Endothelial cell of umbilical vein (primary cell): ENCODE data around the gene DGCR2.

Experiments
- CTCF ChIP-seq, 2 donors: IDR thresholded peaks; 1 replicate in 1 of 2; 2 replicates in 1 of 2; pipeline ENCODE4 v1.5.1; 2011; ENCODE audit warnings: low read length in 2 of 2, mild to moderate bottlenecking in 2 of 2, moderate library complexity in 2 of 2, control low read depth in 1 of 2, inconsistent platforms in 1 of 2, low read depth in 1 of 2; ENCODE audit not compliant: insufficient read depth in 1 of 2; ENCODE audit errors: extremely low read depth in 1 of 2
- EZH2 ChIP-seq: IDR thresholded peaks from 2 replicates; pipeline ENCODE4 v1.6.1; 2012; ENCODE audit warnings: borderline replicate concordance, low read depth, mild to moderate bottlenecking, moderate library complexity, low read length, inconsistent platforms; ENCODE audit not compliant: severe bottlenecking
- GATA2 ChIP-seq: IDR thresholded peaks from 2 replicates; pipeline ENCODE4 v1.7.0; 2011; ENCODE audit warnings: low read depth, mild to moderate bottlenecking, moderate library complexity, mixed read lengths, low read length; ENCODE audit not compliant: insufficient read length, insufficient read depth
- MAX ChIP-seq: IDR thresholded peaks from 2 replicates; pipeline ENCODE4 v1.6.1; 2011; ENCODE audit not compliant: insufficient read depth, insufficient read length
- POLR2AphosphoS5 ChIP-seq: IDR thresholded peaks from 2 replicates; pipeline ENCODE4 v1.6.1; 2012; ENCODE audit warnings: low read depth, mild to moderate bottlenecking, control low read depth, low read length, moderate library complexity; ENCODE audit not compliant: insufficient read depth

GRCh38 chr22:19132153-19132552 is 9.9 kb upstream of the DGCR2 start:
- TF ChIP-seq CTCF (IDR thresholded peaks at IDR 0.05; ENCODE audit: extremely low read depth in 1 of 2, insufficient read depth in 1 of 2, low read depth in 1 of 2, low read length in 2 of 2): no peak
- no peak for TF ChIP-seq MAX
- no peak for TF ChIP-seq EZH2
- no peak for TF ChIP-seq POLR2AphosphoS5
- TF ChIP-seq GATA2: no peak
